Measurements from ENCODE around the gene SHISA9.

The SHISA9 gene

DNA sequence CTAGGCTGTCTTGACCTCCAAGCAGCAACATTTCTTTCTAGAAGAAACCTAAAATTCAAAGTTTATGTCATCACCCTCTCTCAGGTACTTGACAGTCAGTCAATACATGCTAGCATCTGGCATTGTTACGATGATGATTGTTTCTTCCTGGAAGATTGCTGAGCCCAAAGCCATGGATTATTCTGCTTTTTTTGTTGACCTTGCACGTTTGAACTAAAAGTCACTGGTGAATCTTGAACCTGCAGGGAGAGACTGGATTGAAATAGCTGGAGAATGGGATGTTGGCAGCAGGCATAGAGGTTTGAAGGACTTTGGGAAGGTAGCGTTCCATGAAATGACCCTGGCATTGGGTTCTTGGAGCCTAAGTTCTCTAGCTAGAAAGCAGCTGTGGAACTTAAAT lies 42.9 kb downstream of the SHISA9 start:
- Histone ChIP-seq H3K79me2 (ENCODE audit: insufficient read depth, low read length) (no peaks in the 10 kb centered on the region), H4K20me1 (ENCODE audit: insufficient read depth, low read length) (no peaks in the 10 kb centered on the region)

DNA sequence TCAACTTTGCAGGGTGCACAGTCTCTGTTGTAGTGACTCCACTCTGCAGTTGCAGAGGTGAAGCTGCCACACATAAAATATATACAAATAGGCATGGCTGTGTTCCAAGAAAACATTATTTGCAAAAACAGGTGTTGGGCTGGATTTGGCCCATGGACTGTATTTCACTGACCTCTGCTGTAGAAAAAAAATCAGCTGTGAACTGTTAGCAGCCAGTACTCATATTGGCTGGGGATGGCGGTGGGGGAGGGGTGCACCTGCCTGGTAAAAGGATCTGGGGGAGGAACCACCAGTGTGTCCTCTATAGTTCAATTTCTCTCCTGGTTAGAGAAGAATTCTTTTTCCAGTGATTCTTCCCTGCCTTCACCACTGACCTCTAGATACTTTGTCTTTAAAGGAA lies 50.0 kb downstream of the SHISA9 start:
- no peaks in the 10 kb centered on the region for H3F3A ChIP-seq (ENCODE audit: insufficient read depth, low read length)
- no peak for TF ChIP-seq EZH2 (IDR thresholded peaks at IDR 0.05; ENCODE audit: borderline replicate concordance, low read length)
- TF ChIP-seq, protein P1, sequence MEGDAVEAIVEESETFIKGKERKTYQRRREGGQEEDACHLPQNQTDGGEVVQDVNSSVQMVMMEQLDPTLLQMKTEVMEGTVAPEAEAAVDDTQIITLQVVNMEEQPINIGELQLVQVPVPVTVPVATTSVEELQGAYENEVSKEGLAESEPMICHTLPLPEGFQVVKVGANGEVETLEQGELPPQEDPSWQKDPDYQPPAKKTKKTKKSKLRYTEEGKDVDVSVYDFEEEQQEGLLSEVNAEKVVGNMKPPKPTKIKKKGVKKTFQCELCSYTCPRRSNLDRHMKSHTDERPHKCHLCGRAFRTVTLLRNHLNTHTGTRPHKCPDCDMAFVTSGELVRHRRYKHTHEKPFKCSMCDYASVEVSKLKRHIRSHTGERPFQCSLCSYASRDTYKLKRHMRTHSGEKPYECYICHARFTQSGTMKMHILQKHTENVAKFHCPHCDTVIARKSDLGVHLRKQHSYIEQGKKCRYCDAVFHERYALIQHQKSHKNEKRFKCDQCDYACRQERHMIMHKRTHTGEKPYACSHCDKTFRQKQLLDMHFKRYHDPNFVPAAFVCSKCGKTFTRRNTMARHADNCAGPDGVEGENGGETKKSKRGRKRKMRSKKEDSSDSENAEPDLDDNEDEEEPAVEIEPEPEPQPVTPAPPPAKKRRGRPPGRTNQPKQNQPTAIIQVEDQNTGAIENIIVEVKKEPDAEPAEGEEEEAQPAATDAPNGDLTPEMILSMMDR (IDR thresholded peaks at IDR 0.05; ENCODE audit: low read length) = no peak
- H3K9me3 ChIP-seq (ENCODE audit: low read length) = no peaks in the 10 kb centered on the region
- H2AFZ ChIP-seq (ENCODE audit: low read length) = no peak overlapping the region
- H3K36me3 ChIP-seq (ENCODE audit: insufficient read depth, low read length) = no peaks in the 10 kb centered on the region
- H3K4me3 ChIP-seq (ENCODE audit: low read depth, low read length, poor library complexity, severe bottlenecking) = no peak overlapping the region
- H3K27ac ChIP-seq (ENCODE audit: low read depth, low read length, poor library complexity, severe bottlenecking) = no peak overlapping the region
- H3K9me2 ChIP-seq (ENCODE audit: low read depth, low read length) = no peaks in the 10 kb centered on the region
- H3K4me1 ChIP-seq (ENCODE audit: insufficient read depth, low read length, severe bottlenecking) = no peaks in the 10 kb centered on the region
- H3K27me3 ChIP-seq (ENCODE audit: insufficient read depth, low read length) = no peaks in the 10 kb centered on the region
- H3K9ac ChIP-seq (ENCODE audit: low read length) = no peak overlapping the region
- no peaks in the 10 kb centered on the region for H3K79me2 ChIP-seq (ENCODE audit: insufficient read depth, low read length)
- H3K4me2 ChIP-seq (ENCODE audit: low read length) = no peak overlapping the region
- no peaks in the 10 kb centered on the region for H4K20me1 ChIP-seq (ENCODE audit: insufficient read depth, low read length)

More for the DNA sequence above, 42.9 kb downstream of the SHISA9 start:
- H3K27ac ChIP-seq (ENCODE audit: low read depth, low read length, poor library complexity, severe bottlenecking) = no peak overlapping the region
- no peak overlapping the region for H3K4me3 ChIP-seq (ENCODE audit: low read depth, low read length, poor library complexity, severe bottlenecking)
- H3K9ac ChIP-seq (ENCODE audit: low read length) = no peak overlapping the region
- H3K36me3 ChIP-seq (ENCODE audit: insufficient read depth, low read length) = no peaks in the 10 kb centered on the region
- H3K9me3 ChIP-seq (ENCODE audit: low read length) = no peaks in the 10 kb centered on the region
- no peaks in the 10 kb centered on the region for H3K4me1 ChIP-seq (ENCODE audit: insufficient read depth, low read length, severe bottlenecking)
- H3K27me3 ChIP-seq (ENCODE audit: insufficient read depth, low read length) = no peaks in the 10 kb centered on the region
- no peak overlapping the region for H2AFZ ChIP-seq (ENCODE audit: low read length)
- TF ChIP-seq EZH2 (IDR thresholded peaks at IDR 0.05; ENCODE audit: borderline replicate concordance, low read length) = no peak
- TF ChIP-seq, protein P1 (IDR thresholded peaks at IDR 0.05; ENCODE audit: low read length) = no peak
- H3K4me2 ChIP-seq (ENCODE audit: low read length) = no peak overlapping the region
- H3F3A ChIP-seq (ENCODE audit: insufficient read depth, low read length) = no peaks in the 10 kb centered on the region
- no peaks in the 10 kb centered on the region for H3K9me2 ChIP-seq (ENCODE audit: low read depth, low read length)

DNA sequence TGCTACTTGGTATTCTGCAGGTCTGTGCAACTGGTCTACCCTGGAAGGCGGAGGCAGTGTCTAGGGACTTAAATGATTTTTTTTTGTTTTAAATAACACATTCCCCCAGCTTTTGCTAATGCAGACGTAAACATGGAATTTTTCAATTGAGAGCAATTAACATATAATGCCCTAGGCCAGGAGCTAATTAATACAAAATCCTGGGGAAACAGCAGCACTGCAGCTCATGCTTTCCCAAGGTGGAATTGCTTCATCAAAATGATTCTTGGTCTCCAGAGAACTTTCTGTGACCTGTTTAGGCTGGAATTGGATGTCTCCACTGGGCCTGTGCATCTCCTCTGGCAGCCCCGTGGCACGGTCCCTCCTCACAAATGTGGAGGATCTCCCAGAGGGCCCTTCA lies 50.6 kb downstream of the SHISA9 start:
- TF ChIP-seq, protein P1 (IDR thresholded peaks at IDR 0.05; ENCODE audit: low read length) = no peak
- no peak for TF ChIP-seq EZH2 (IDR thresholded peaks at IDR 0.05; ENCODE audit: borderline replicate concordance, low read length)
- Histone ChIP-seq H3K27me3 (ENCODE audit: insufficient read depth, low read length) (no peaks in the 10 kb centered on the region), H2AFZ (ENCODE audit: low read length) (no peak overlapping the region), H3K4me3 (ENCODE audit: low read depth, low read length, poor library complexity, severe bottlenecking) (no peak overlapping the region), H3K4me2 (ENCODE audit: low read length) (no peak overlapping the region), H3K4me1 (ENCODE audit: insufficient read depth, low read length, severe bottlenecking) (no peaks in the 10 kb centered on the region), H3K9me3 (ENCODE audit: low read length) (no peaks in the 10 kb centered on the region), H4K20me1 (ENCODE audit: insufficient read depth, low read length) (no peaks in the 10 kb centered on the region), H3F3A (ENCODE audit: insufficient read depth, low read length) (no peaks in the 10 kb centered on the region), H3K27ac (ENCODE audit: low read depth, low read length, poor library complexity, severe bottlenecking) (no peak overlapping the region), H3K9ac (ENCODE audit: low read length) (no peak overlapping the region), H3K9me2 (ENCODE audit: low read depth, low read length) (no peaks in the 10 kb centered on the region), H3K79me2 (ENCODE audit: insufficient read depth, low read length) (no peaks in the 10 kb centered on the region), H3K36me3 (ENCODE audit: insufficient read depth, low read length) (no peaks in the 10 kb centered on the region)

Measured in OCI-LY1 (cell line).